ENCODE data around the gene LBR.

DNA sequence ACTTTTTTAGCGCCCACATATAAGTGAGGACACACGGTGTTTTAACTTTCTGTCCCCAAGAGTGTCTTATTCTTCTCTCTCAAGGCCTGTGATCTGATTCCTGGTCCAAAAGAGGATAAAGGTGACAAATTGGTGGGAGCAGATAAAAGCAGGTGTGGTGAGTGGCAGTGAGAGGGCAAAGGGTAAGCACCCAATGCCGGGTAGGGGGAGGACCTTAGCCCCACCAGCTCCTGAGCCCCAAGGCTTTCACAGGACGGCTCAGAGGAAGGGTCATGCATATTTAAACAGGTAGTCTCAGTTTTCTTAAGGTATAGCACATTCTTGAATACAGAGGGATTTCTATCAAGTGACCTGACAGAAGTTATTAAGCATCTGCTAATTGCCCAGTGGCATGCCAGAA is 19.6 kb downstream of the LBR start:
- TF ChIP-seq, protein P1, sequence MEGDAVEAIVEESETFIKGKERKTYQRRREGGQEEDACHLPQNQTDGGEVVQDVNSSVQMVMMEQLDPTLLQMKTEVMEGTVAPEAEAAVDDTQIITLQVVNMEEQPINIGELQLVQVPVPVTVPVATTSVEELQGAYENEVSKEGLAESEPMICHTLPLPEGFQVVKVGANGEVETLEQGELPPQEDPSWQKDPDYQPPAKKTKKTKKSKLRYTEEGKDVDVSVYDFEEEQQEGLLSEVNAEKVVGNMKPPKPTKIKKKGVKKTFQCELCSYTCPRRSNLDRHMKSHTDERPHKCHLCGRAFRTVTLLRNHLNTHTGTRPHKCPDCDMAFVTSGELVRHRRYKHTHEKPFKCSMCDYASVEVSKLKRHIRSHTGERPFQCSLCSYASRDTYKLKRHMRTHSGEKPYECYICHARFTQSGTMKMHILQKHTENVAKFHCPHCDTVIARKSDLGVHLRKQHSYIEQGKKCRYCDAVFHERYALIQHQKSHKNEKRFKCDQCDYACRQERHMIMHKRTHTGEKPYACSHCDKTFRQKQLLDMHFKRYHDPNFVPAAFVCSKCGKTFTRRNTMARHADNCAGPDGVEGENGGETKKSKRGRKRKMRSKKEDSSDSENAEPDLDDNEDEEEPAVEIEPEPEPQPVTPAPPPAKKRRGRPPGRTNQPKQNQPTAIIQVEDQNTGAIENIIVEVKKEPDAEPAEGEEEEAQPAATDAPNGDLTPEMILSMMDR (IDR thresholded peaks at IDR 0.05), result no peak
- TF ChIP-seq POLR2A (IDR thresholded peaks at IDR 0.05), result no peak

All from thyroid gland (tissue), 4 donors.